SK-N-SH (cell line): ENCODE results near the gene CTU1. TPM values are rescaled to one million over a fixed set of nuclear protein-coding genes. Genes with fewer than 3 reads are reported as not detected.

ENCODE experiments used
- CTCF ChIA-PET: fragments of 300-600, 350-600 bp; formaldehyde crosslinking; extraction: SDS; loops from one replicate; lab custom pipeline; 2021; lab: Yijun Ruan, JAX
- POLR2A ChIA-PET: fragments of 350-600 bp; sonication (Branson Sonifier 250); formaldehyde crosslinking; extraction: SDS; loops from one replicate; lab custom pipeline; 2020; ENCODE audit warnings: antibody characterized with exemption, inconsistent platforms; lab: Yijun Ruan, JAX
- DNase-seq: peaks from one replicate; pipeline ENCODE4 v3.0.0; 2012
- H2AFZ ChIP-seq: fragments of 200-600 bp; sonication (generic); 2 replicates; pipeline ENCODE4 v1.8.1; 2016; ENCODE audit warnings: antibody characterized with exemption, mild to moderate bottlenecking, low read depth
- H3F3A ChIP-seq: fragments of 200-600 bp; sonication (generic); replicated peaks from 2 replicates; pipeline ENCODE3; 2016; ENCODE audit warnings: antibody characterized with exemption, mild to moderate bottlenecking; ENCODE audit not compliant: insufficient read depth
- H3K27ac ChIP-seq, 2 experiments: fragments of 200-500 bp in 1 of 2; fragments of 200-600 bp in 1 of 2; sonication (Bioruptor generic) in 1 of 2; sonication (generic), shearing (Covaris generic) in 1 of 2; 2 replicates each; pipeline versions ENCODE4 v1.5.1 to v1.6.1; 2014 to 2016; ENCODE audit warnings: low read depth in 2 of 2, inconsistent platforms in 1 of 2, low read length in 1 of 2, mild to moderate bottlenecking in 1 of 2, mixed read lengths in 1 of 2
- H3K27me3 ChIP-seq: fragments of 200-600 bp; sonication (generic), shearing (Covaris generic); 2 replicates; pipeline ENCODE4 v1.6.1; 2016; ENCODE audit warnings: mixed run types; ENCODE audit not compliant: insufficient read depth
- H3K36me3 ChIP-seq, 2 experiments: fragments of 200-500 bp in 1 of 2; fragments of 200-600 bp in 1 of 2; sonication (Bioruptor generic) in 1 of 2; sonication (generic) in 1 of 2; replicated peaks in 1 of 2; 2 replicates each; pipeline versions ENCODE3 to v1.5.1; 2014 to 2016; ENCODE audit warnings: low read length in 1 of 2, mild to moderate bottlenecking in 1 of 2; ENCODE audit not compliant: insufficient read depth in 2 of 2, control insufficient read depth in 1 of 2
- H3K4me1 ChIP-seq, 2 experiments: fragments of 200-500 bp in 1 of 2; fragments of 200-600 bp in 1 of 2; sonication (Bioruptor generic) in 1 of 2; sonication (generic), shearing (Covaris generic) in 1 of 2; 2 replicates each; pipeline versions ENCODE4 v1.5.1 to v1.6.1; 2014 to 2016; ENCODE audit warnings: low read depth in 1 of 2, low read length in 1 of 2, mixed run types in 1 of 2; ENCODE audit not compliant: insufficient read depth in 2 of 2, control insufficient read depth in 1 of 2
- H3K4me2 ChIP-seq: fragments of 200-600 bp; sonication (generic), shearing (Covaris generic); 2 replicates; pipeline ENCODE4 v1.6.1; 2017; ENCODE audit warnings: mixed run types
- H3K4me3 ChIP-seq, 2 experiments: fragments of 200-500 bp in 1 of 2; fragments of 200-600 bp in 1 of 2; sonication (Bioruptor generic) in 1 of 2; sonication (generic), shearing (Covaris generic) in 1 of 2; 2 replicates each; pipeline versions ENCODE4 v1.5.1 to v1.8.1; 2014 to 2016; ENCODE audit warnings: low read depth in 2 of 2, inconsistent platforms in 1 of 2, low read length in 1 of 2, mild to moderate bottlenecking in 1 of 2, mixed read lengths in 1 of 2, moderate library complexity in 1 of 2
- H3K79me2 ChIP-seq: fragments of 200-600 bp; sonication (generic); 2 replicates; pipeline ENCODE4 v1.8.1; 2017; ENCODE audit warnings: mild to moderate bottlenecking; ENCODE audit not compliant: insufficient read depth
- H3K9ac ChIP-seq: fragments of 200-600 bp; sonication (generic); 2 replicates; pipeline ENCODE4 v1.6.1; 2017; ENCODE audit warnings: mixed run types
- H3K9me2 ChIP-seq: fragments of 200-600 bp; sonication (generic); 2 replicates; pipeline ENCODE4 v1.6.1; 2017; ENCODE audit warnings: mixed run types
- H3K9me3 ChIP-seq: fragments of 200-600 bp; sonication (generic); 2 replicates; pipeline ENCODE4 v1.6.1; 2017; ENCODE audit warnings: mixed run types, mild to moderate bottlenecking, moderate library complexity
- H4K20me1 ChIP-seq: fragments of 200-600 bp; sonication (generic); 2 replicates; pipeline ENCODE4 v1.6.1; 2017; ENCODE audit warnings: mild to moderate bottlenecking, mixed run types; ENCODE audit not compliant: insufficient read depth
- CHD2 ChIP-seq: fragments of 150-350 bp; IDR thresholded peaks from 2 replicates; pipeline ENCODE4 v1.6.1; 2018; ENCODE audit warnings: low read length; ENCODE audit not compliant: partially characterized antibody
- ELF1 ChIP-seq: IDR thresholded peaks from 2 replicates; pipeline ENCODE4 v1.4.0; 2012
- EZH2phosphoT487 ChIP-seq: fragments of 200-600 bp; sonication (generic); IDR thresholded peaks from 2 replicates; pipeline ENCODE4 v1.6.1; 2017; ENCODE audit warnings: low read depth, mixed run types, mild to moderate bottlenecking, antibody characterized with exemption, moderate library complexity, borderline replicate concordance
- FOXJ3 ChIP-seq: sonication (generic); formaldehyde crosslinking; IDR thresholded peaks from 2 replicates; pipeline ENCODE4 v1.5.1; 2020; ENCODE audit warnings: mild to moderate bottlenecking, missing genetic modification reagents
- FOXM1 ChIP-seq: IDR thresholded peaks from 2 replicates; pipeline ENCODE4 v1.4.0; 2012; ENCODE audit warnings: low read depth, mild to moderate bottlenecking
- GABPA ChIP-seq: IDR thresholded peaks from 2 replicates; pipeline ENCODE4 v1.4.0; 2012; ENCODE audit warnings: low read depth, mild to moderate bottlenecking
- GATA2 ChIP-seq: sonication (generic); formaldehyde crosslinking; IDR thresholded peaks from 2 replicates; pipeline ENCODE4 v1.5.0; 2020; ENCODE audit warnings: mild to moderate bottlenecking, missing genetic modification reagents
- IRF3 ChIP-seq: fragments of 150-350 bp; IDR thresholded peaks from 2 replicates; pipeline ENCODE4 v1.6.1; 2016; ENCODE audit warnings: mild to moderate bottlenecking, low read depth, low read length
- JUND ChIP-seq: IDR thresholded peaks from 2 replicates; pipeline ENCODE4 v1.4.0; 2012
- MAX ChIP-seq: IDR thresholded peaks from 2 replicates; pipeline ENCODE4 v1.4.0; 2012; ENCODE audit warnings: low read depth
- MXI1 ChIP-seq: IDR thresholded peaks from 2 replicates; pipeline ENCODE4 v1.6.1; 2012; ENCODE audit warnings: mild to moderate bottlenecking, low read depth, low read length, improper control_type of control experiment
- NFIC ChIP-seq: IDR thresholded peaks from 2 replicates; pipeline ENCODE4 v1.4.0; 2012; ENCODE audit warnings: borderline replicate concordance
- NRF1 ChIP-seq: IDR thresholded peaks from 2 replicates; pipeline ENCODE4 v1.6.1; 2012; ENCODE audit warnings: low read depth, mild to moderate bottlenecking, low read length
- POLR2AphosphoS5 ChIP-seq: IDR thresholded peaks from 2 replicates; pipeline ENCODE4 v1.6.1; 2012; ENCODE audit warnings: low read depth, low read length
- RCOR1 ChIP-seq: fragments of 150-350 bp; IDR thresholded peaks from 2 replicates; pipeline ENCODE4 v1.6.1; 2017; ENCODE audit warnings: antibody characterized with exemption, low read length
- SIN3A ChIP-seq: IDR thresholded peaks from 2 replicates; pipeline ENCODE4 v1.6.1; 2012; ENCODE audit warnings: low read depth, mild to moderate bottlenecking, low read length, moderate library complexity, borderline replicate concordance
- SMC3 ChIP-seq: IDR thresholded peaks from 2 replicates; pipeline ENCODE4 v1.6.1; 2012; ENCODE audit warnings: low read depth, low read length, improper control_type of control experiment
- TCF12 ChIP-seq: IDR thresholded peaks from 2 replicates; pipeline ENCODE4 v1.4.0; 2012
- TEAD4 ChIP-seq: IDR thresholded peaks from 2 replicates; pipeline ENCODE4 v1.4.0; 2012; ENCODE audit warnings: mild to moderate bottlenecking, borderline replicate concordance; ENCODE audit not compliant: insufficient read depth
- USF1 ChIP-seq: IDR thresholded peaks from 2 replicates; pipeline ENCODE4 v1.4.0; 2012; ENCODE audit warnings: low read depth, borderline replicate concordance
- YY1 ChIP-seq: IDR thresholded peaks from 2 replicates; pipeline ENCODE4 v1.4.0; 2012; ENCODE audit warnings: low read depth, mild to moderate bottlenecking
- ZBTB33 ChIP-seq: IDR thresholded peaks from 2 replicates; pipeline ENCODE4 v1.4.0; 2012; ENCODE audit warnings: low read depth, borderline replicate concordance
- WGBS: methylation state at CpG from one replicate; pipeline ENCODE4 v1.1.6; 2017; ENCODE audit warnings: low lambda C conversion rate; 5-methylcytosine and 5-hydroxymethylcytosine counted together
- polyA plus RNA-seq, 3 experiments: library from polyadenylated mRNA; depleted of rRNA; stranded (reverse); fragments of >200 nt; gene quantifications; 2 replicates each; pipeline ENCODE4 v1.2.3, GENCODE V29; 2012

CTU1 gene
- polyA plus RNA-seq, 1 of the 3 experiments (the other 2 are of a cell fraction), result 8.8 TPM

GRCh38 chr19:51146751-51147150 is 38.5 kb upstream of the CTU1 start:
- H3K4me2 ChIP-seq, result no peak overlapping the region
- H3K9me3 ChIP-seq, result no peaks in the 10 kb centered on the region
- ChIA-PET POLR2A (no interaction called here), CTCF (interaction anchor here (1.6 to 2.2 kb wide), 2 partner anchors 9 to 11 kb away, joined by 5 to 12 read pairs; no protein-coding TSS in a partner anchor)
- H3K9me2 ChIP-seq, result no peaks in the 10 kb centered on the region
- WGBS, result 7% methylated on average over 7 of the region's 7 CpGs
- no peak overlapping the region for H3K9ac ChIP-seq
- TF ChIP-seq SIN3A, result no peak
- no peak for TF ChIP-seq MXI1
- TF ChIP-seq YY1, result no peak
- TF ChIP-seq FOXJ3 (CRISPR knock-in tag), result no peak
- TF ChIP-seq IRF3, result no peak
- TF ChIP-seq NRF1, result no peak
- TF ChIP-seq ZBTB33, result no peak
- TF ChIP-seq TCF12, result no peak
- TF ChIP-seq ELF1, result no peak
- no peak for TF ChIP-seq NFIC
- TF ChIP-seq CHD2, result no peak
- TF ChIP-seq MAX, result no peak
- TF ChIP-seq USF1, result no peak
- no peak for TF ChIP-seq GABPA
- H2AFZ ChIP-seq, result no peak overlapping the region
- no peaks in the 10 kb centered on the region for H4K20me1 ChIP-seq
- peaks cover 28% of the 10 kb centered on the region for H3K27me3 ChIP-seq
- H3K27ac ChIP-seq, result no peak overlapping the region
- no peaks in the 10 kb centered on the region for H3K36me3 ChIP-seq
- H3K79me2 ChIP-seq, result no peaks in the 10 kb centered on the region
- H3K4me3 ChIP-seq, result no peak overlapping the region
- no peak for DNase-seq
- no peaks in the 10 kb centered on the region for H3K4me1 ChIP-seq
- no peaks in the 10 kb centered on the region for H3F3A ChIP-seq

- no peaks in the 10 kb centered on the region for H3F3A ChIP-seq
- peaks cover 36% of the 10 kb centered on the region for H3K27me3 ChIP-seq
- no peaks in the 10 kb centered on the region for H4K20me1 ChIP-seq
- no peak overlapping the region for H2AFZ ChIP-seq
- H3K27ac ChIP-seq, result no peak overlapping the region
- H3K9ac ChIP-seq, result no peak overlapping the region
- CTCF ChIA-PET, result interaction anchor here (2.2 kb wide), 1 partner anchor 10 kb away, joined by 5 read pairs; no protein-coding TSS in a partner anchor
- H3K79me2 ChIP-seq, result no peaks in the 10 kb centered on the region
- 2% methylated on average over 2 of the region's 4 CpGs for WGBS
- H3K9me3 ChIP-seq, result no peaks in the 10 kb centered on the region
- no peaks in the 10 kb centered on the region for H3K36me3 ChIP-seq
- POLR2A ChIA-PET, result no interaction called here
- H3K4me2 ChIP-seq, result no peak overlapping the region
- H3K4me1 ChIP-seq, result no peaks in the 10 kb centered on the region
- no peak overlapping the region for H3K4me3 ChIP-seq
- H3K9me2 ChIP-seq, result no peaks in the 10 kb centered on the region
- DNase-seq, result no peak
- TF ChIP-seq SMC3, result no peak
- no peak for TF ChIP-seq GATA2 (CRISPR knock-in tag)
- TF ChIP-seq JUND, result no peak
- TF ChIP-seq RCOR1, result no peak
- no peak for TF ChIP-seq FOXM1
- no peak for TF ChIP-seq EZH2phosphoT487
- no peak for TF ChIP-seq ZBTB33
- no peak for TF ChIP-seq FOXJ3 (CRISPR knock-in tag)
- no peak for TF ChIP-seq POLR2AphosphoS5
- TF ChIP-seq MAX, result no peak
- no peak for TF ChIP-seq TEAD4
Measured at GRCh38 chr19:51145916-51146493, 37.8 kb upstream of the CTU1 start.
